ENCODE data around the gene G6PC2.

G6PC2 gene

GRCh38 chr2:168892327-168892726 lies 8.8 kb upstream of the G6PC2 start:
- no peaks in the 10 kb centered on the region for H3K9me2 ChIP-seq (replicated peaks; ENCODE audit: insufficient read depth, low read length)
- H3K4me2 ChIP-seq (ENCODE audit: low read depth, low read length): no peak overlapping the region
- H2AFZ ChIP-seq (ENCODE audit: low read length): no peak overlapping the region
- no peaks in the 10 kb centered on the region for H3F3A ChIP-seq (ENCODE audit: insufficient read depth, low read length)
- no peak overlapping the region for H3K27ac ChIP-seq (ENCODE audit: low read length)
- no peaks in the 10 kb centered on the region for H4K20me1 ChIP-seq (ENCODE audit: insufficient read depth, low read length)
- no peaks in the 10 kb centered on the region for H3K9me3 ChIP-seq (replicated peaks; ENCODE audit: insufficient read depth, low read length)
- H3K36me3 ChIP-seq (replicated peaks; ENCODE audit: insufficient read depth, low read length): no peaks in the 10 kb centered on the region
- no peak for TF ChIP-seq CTCF (IDR thresholded peaks at IDR 0.05; ENCODE audit: low read length)
- TF ChIP-seq EZH2phosphoT487 (IDR thresholded peaks at IDR 0.05; ENCODE audit: low read length): no peak
- no peak for TF ChIP-seq EZH2 (optimal IDR thresholded peaks at IDR 0.05; ENCODE audit: low read depth, low read length)
- peaks cover 12% of the 10 kb centered on the region for H3K79me2 ChIP-seq (ENCODE audit: low read length)
- peaks cover 5% of the 10 kb centered on the region; the same call in 1 of the 2 replicates for H3K4me1 ChIP-seq (ENCODE audit: low read length)
- H3K9ac ChIP-seq (ENCODE audit: low read length): no peak overlapping the region
- no peak overlapping the region for H3K4me3 ChIP-seq (ENCODE audit: low read length)
- DNase-seq: no peak
- no peaks in the 10 kb centered on the region for H3K27me3 ChIP-seq (replicated peaks; ENCODE audit: insufficient read depth, low read length)

DNA sequence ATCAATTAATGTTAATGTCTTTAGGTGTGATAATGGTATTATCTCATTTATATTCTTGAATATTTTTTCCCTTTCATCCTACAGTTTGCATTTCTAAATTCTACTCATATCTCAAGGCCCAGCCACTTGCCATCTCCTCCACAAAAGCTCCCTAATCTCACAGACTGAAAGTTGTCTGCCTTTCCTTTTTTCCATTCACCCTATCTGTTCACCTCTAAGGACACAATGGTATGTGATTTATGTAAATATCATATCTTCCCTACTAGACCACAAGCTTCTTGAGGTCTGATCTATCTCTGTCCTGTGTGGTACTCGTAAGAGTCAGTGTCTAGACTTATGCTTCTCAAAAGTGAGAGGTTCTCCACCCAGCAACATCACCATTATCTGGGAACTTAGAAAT lies 7.0 kb upstream of the G6PC2 start:
- Histone ChIP-seq H3K79me2 (ENCODE audit: low read length) (peaks cover 11% of the 10 kb centered on the region), H3K9ac (ENCODE audit: low read length) (no peak overlapping the region), H3K9me3 (replicated peaks; ENCODE audit: insufficient read depth, low read length) (no peaks in the 10 kb centered on the region), H3K4me3 (ENCODE audit: low read length) (no peak overlapping the region), H3K9me2 (replicated peaks; ENCODE audit: insufficient read depth, low read length) (no peaks in the 10 kb centered on the region), H3F3A (ENCODE audit: insufficient read depth, low read length) (no peaks in the 10 kb centered on the region), H3K27me3 (replicated peaks; ENCODE audit: insufficient read depth, low read length) (no peaks in the 10 kb centered on the region), H3K27ac (ENCODE audit: low read length) (no peak overlapping the region), H3K4me2 (ENCODE audit: low read depth, low read length) (no peak overlapping the region), H2AFZ (ENCODE audit: low read length) (no peak overlapping the region), H3K4me1 (ENCODE audit: low read length) (peaks cover 5% of the 10 kb centered on the region; the same call in 1 of the 2 replicates), H3K36me3 (replicated peaks; ENCODE audit: insufficient read depth, low read length) (no peaks in the 10 kb centered on the region), H4K20me1 (ENCODE audit: insufficient read depth, low read length) (no peaks in the 10 kb centered on the region)
- DNase-seq: no peak
- TF ChIP-seq CTCF (IDR thresholded peaks at IDR 0.05; ENCODE audit: low read length) (no peak), EZH2phosphoT487 (IDR thresholded peaks at IDR 0.05; ENCODE audit: low read length) (no peak), EZH2 (optimal IDR thresholded peaks at IDR 0.05; ENCODE audit: low read depth, low read length) (no peak)

DNA sequence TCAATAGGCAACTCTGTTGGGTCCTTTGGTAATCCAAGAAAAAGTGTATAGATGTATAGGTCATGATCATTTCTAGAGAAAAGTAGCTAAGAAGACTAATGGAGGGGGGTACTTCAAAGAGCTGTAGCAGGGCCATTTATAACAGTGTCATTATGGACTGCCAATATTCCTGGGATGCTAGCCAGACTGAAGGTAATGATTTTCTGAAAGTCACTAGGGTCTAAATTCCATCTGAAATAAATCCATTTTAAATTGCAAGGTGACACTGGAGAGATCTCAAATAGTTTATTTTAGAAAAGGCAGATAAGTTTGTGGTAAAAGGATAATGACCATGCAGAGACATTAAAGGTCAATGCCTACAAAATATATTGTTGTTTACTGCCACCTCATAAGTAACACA lies 6.4 kb upstream of the G6PC2 start:
- no peaks in the 10 kb centered on the region for H3K27me3 ChIP-seq (replicated peaks; ENCODE audit: insufficient read depth, low read length)
- no peaks in the 10 kb centered on the region for H3K9me3 ChIP-seq (replicated peaks; ENCODE audit: insufficient read depth, low read length)
- H3K36me3 ChIP-seq (replicated peaks; ENCODE audit: insufficient read depth, low read length): no peaks in the 10 kb centered on the region

More for the DNA sequence above, 6.4 kb upstream of the G6PC2 start:
- no peaks in the 10 kb centered on the region for H3K9me2 ChIP-seq (replicated peaks; ENCODE audit: insufficient read depth, low read length)
- no peak overlapping the region for H3K4me3 ChIP-seq (ENCODE audit: low read length)
- no peaks in the 10 kb centered on the region for H4K20me1 ChIP-seq (ENCODE audit: insufficient read depth, low read length)
- H3K79me2 ChIP-seq (ENCODE audit: low read length): peaks cover 5% of the 10 kb centered on the region
- no peak overlapping the region for H3K27ac ChIP-seq (ENCODE audit: low read length)
- H3K4me2 ChIP-seq (ENCODE audit: low read depth, low read length): no peak overlapping the region
- no peak for DNase-seq
- no peak overlapping the region for H3K9ac ChIP-seq (ENCODE audit: low read length)
- TF ChIP-seq CTCF (IDR thresholded peaks at IDR 0.05; ENCODE audit: low read length) (no peak), EZH2 (optimal IDR thresholded peaks at IDR 0.05; ENCODE audit: low read depth, low read length) (no peak), EZH2phosphoT487 (IDR thresholded peaks at IDR 0.05; ENCODE audit: low read length) (no peak)
- peaks cover 5% of the 10 kb centered on the region; the same call in 1 of the 2 replicates for H3K4me1 ChIP-seq (ENCODE audit: low read length)
- H2AFZ ChIP-seq (ENCODE audit: low read length): no peak overlapping the region
- no peaks in the 10 kb centered on the region for H3F3A ChIP-seq (ENCODE audit: insufficient read depth, low read length)
